Endothelial cell of umbilical vein (primary cell): ENCODE data around the gene ZFY. TPM values are rescaled to one million over a fixed set of nuclear protein-coding genes. Genes with fewer than 3 reads are reported as not detected.

Experiments
- BruUV-seq: library from RNA; stranded (reverse); fragments of 400-500 nt; replicated peaks from 2 replicates; lab custom pipeline; 2021; lab: Mats Ljungman, UMichigan
- CTCF ChIA-PET: fragments of 300-600, 350-600 bp; sonication (Branson Sonifier 250); formaldehyde crosslinking; loops from one replicate; lab custom pipeline; 2021; ENCODE audit warnings: antibody characterized with exemption, inconsistent platforms; lab: Charles Lee
- POLR2A ChIA-PET: fragments of 300-600, 350-600 bp; sonication (Branson Sonifier 250); formaldehyde crosslinking; loops from one replicate; lab custom pipeline; 2021; ENCODE audit warnings: antibody characterized with exemption, inconsistent platforms; lab: Charles Lee
- DNase-seq: peaks from one replicate; pipeline ENCODE4 v3.0.0-alpha.2; 2011; ENCODE audit warnings: low read depth, low spot score
- FAIRE-seq: peaks from 2 replicates; lab custom pipeline; 2011; peaks lifted over from hg19 to GRCh38; lab: Jason Lieb, UNC
- H2AFZ ChIP-seq: 2 replicates; pipeline ENCODE4 v1.6.0; 2012; ENCODE audit warnings: low read depth, low read length, control low read depth, inconsistent platforms
- H3K27ac ChIP-seq: 2 replicates; pipeline ENCODE4 v1.5.1; 2011; ENCODE audit warnings: low read depth, mild to moderate bottlenecking, control low read depth, low read length, moderate library complexity; ENCODE audit not compliant: insufficient read depth
- H3K27me3 ChIP-seq, 2 experiments: 2 replicates each; pipeline versions ENCODE4 v1.6.0 to v1.6.1; 2011; ENCODE audit warnings: low read length in 2 of 2, mixed read lengths in 1 of 2; ENCODE audit not compliant: control insufficient read depth in 2 of 2, insufficient read depth in 2 of 2
- H3K36me3 ChIP-seq, 2 experiments: 2 replicates in 1 of 2; 3 replicates in 1 of 2; pipeline ENCODE4 v1.5.1; 2011; ENCODE audit warnings: low read length in 2 of 2, mild to moderate bottlenecking in 1 of 2, moderate library complexity in 1 of 2; ENCODE audit not compliant: control insufficient read depth in 2 of 2, insufficient read depth in 2 of 2; ENCODE audit errors: extremely low read depth in 1 of 2
- H3K4me1 ChIP-seq: 3 replicates; pipeline ENCODE4 v1.5.1; 2011; ENCODE audit warnings: mild to moderate bottlenecking, low read length; ENCODE audit not compliant: control insufficient read depth, insufficient read depth; ENCODE audit errors: extremely low read depth
- H3K4me2 ChIP-seq: 2 replicates; pipeline ENCODE4 v1.6.1; 2011; ENCODE audit warnings: low read length, control low read depth, mixed read lengths; ENCODE audit not compliant: insufficient read depth
- H3K4me3 ChIP-seq, 3 experiments: fragments of 200-600 bp in 1 of 3; sonication (generic), shearing (Covaris generic) in 1 of 3; replicated peaks in 1 of 3; 2 replicates each; pipeline ENCODE4 v1.5.1; 2011 to 2016; ENCODE audit warnings: control low read depth in 3 of 3, low read length in 3 of 3, mild to moderate bottlenecking in 2 of 3, inconsistent platforms in 1 of 3, low read depth in 1 of 3, moderate library complexity in 1 of 3; ENCODE audit not compliant: insufficient read depth in 1 of 3
- H3K79me2 ChIP-seq: 2 replicates; pipeline ENCODE4 v1.6.0; 2012; ENCODE audit warnings: low read length, inconsistent platforms; ENCODE audit not compliant: control insufficient read depth, insufficient read depth
- H3K9ac ChIP-seq: replicated peaks from 2 replicates; pipeline ENCODE3; 2011; ENCODE audit warnings: low read length, control low read depth; ENCODE audit not compliant: insufficient read depth; ENCODE audit errors: extremely low read depth
- H3K9me1 ChIP-seq: replicated peaks from 3 replicates; pipeline ENCODE4 v1.6.0; 2011; ENCODE audit warnings: mild to moderate bottlenecking, low read length; ENCODE audit not compliant: control insufficient read depth, insufficient read depth; ENCODE audit errors: extremely low read depth
- H3K9me3 ChIP-seq: replicated peaks from 2 replicates; pipeline ENCODE4 v1.5.1; 2012; ENCODE audit warnings: low read length, inconsistent platforms; ENCODE audit not compliant: control insufficient read depth, insufficient read depth
- H4K20me1 ChIP-seq: replicated peaks from 2 replicates; pipeline ENCODE3; 2011; ENCODE audit warnings: mild to moderate bottlenecking, low read length; ENCODE audit not compliant: control insufficient read depth, insufficient read depth; ENCODE audit errors: extremely low read depth
- CTCF ChIP-seq, 2 donors: IDR thresholded peaks; 1 replicate in 1 of 2; 2 replicates in 1 of 2; pipeline ENCODE4 v1.5.1; 2011; ENCODE audit warnings: low read length in 2 of 2, mild to moderate bottlenecking in 2 of 2, moderate library complexity in 2 of 2, control low read depth in 1 of 2, inconsistent platforms in 1 of 2, low read depth in 1 of 2; ENCODE audit not compliant: insufficient read depth in 1 of 2; ENCODE audit errors: extremely low read depth in 1 of 2
- EZH2 ChIP-seq: IDR thresholded peaks from 2 replicates; pipeline ENCODE4 v1.6.1; 2012; ENCODE audit warnings: borderline replicate concordance, low read depth, mild to moderate bottlenecking, moderate library complexity, low read length, inconsistent platforms; ENCODE audit not compliant: severe bottlenecking
- FOS ChIP-seq: IDR thresholded peaks from 2 replicates; pipeline ENCODE4 v1.6.1; 2011; ENCODE audit warnings: mild to moderate bottlenecking, low read length, moderate library complexity, borderline replicate concordance; ENCODE audit not compliant: insufficient read depth
- GATA2 ChIP-seq: IDR thresholded peaks from 2 replicates; pipeline ENCODE4 v1.7.0; 2011; ENCODE audit warnings: low read depth, mild to moderate bottlenecking, moderate library complexity, mixed read lengths, low read length; ENCODE audit not compliant: insufficient read length, insufficient read depth
- JUN ChIP-seq: IDR thresholded peaks from 2 replicates; pipeline ENCODE4 v1.6.1; 2011; ENCODE audit warnings: borderline replicate concordance, low read depth; ENCODE audit not compliant: insufficient read length, insufficient read depth
- MYC ChIP-seq: IDR thresholded peaks from one replicate; pipeline ENCODE4 v1.6.1; 2011; ENCODE audit warnings: mild to moderate bottlenecking, low read depth, low read length
- POLR2A ChIP-seq: IDR thresholded peaks from 2 replicates; pipeline ENCODE4 v1.6.1; 2012; ENCODE audit warnings: low read depth, mild to moderate bottlenecking, control low read depth, low read length
- POLR2AphosphoS5 ChIP-seq: IDR thresholded peaks from 2 replicates; pipeline ENCODE4 v1.6.1; 2012; ENCODE audit warnings: low read depth, mild to moderate bottlenecking, control low read depth, low read length, moderate library complexity; ENCODE audit not compliant: insufficient read depth
- dilution Hi-C: fragments of 300-500 bp; cut with MboI; formaldehyde crosslinking; loops from one replicate; pipeline ENCODE4 v1.15.0; 2019; ENCODE audit warnings: low sequenced_read_pairs; ENCODE audit not compliant: extremely low pct_ligation_motif_present
- intact Hi-C: fragments of 100-400 bp; cut with micrococcal nuclease; formaldehyde crosslinking; loops from one replicate; pipeline ENCODE4 v1.10.0; 2022
- polyA plus RNA-seq, 4 experiments: library from polyadenylated mRNA; depleted of rRNA in 3 of 4; stranded (reverse) in 3 of 4; unstranded in 1 of 4; fragments of >200 nt; gene quantifications; 2 replicates each; pipeline versions ENCODE4 v1.2.1 to v1.2.3, GENCODE V29; 2011 to 2012; ENCODE audit warnings: missing spikeins in 1 of 4
- total RNA-seq: library from RNA; stranded (reverse); gene quantifications from 2 replicates; pipeline ENCODE4 v1.2.3, GENCODE V29; 2021
- TF ChIP-seq, protein P1 (sequence below): IDR thresholded peaks from 2 replicates; pipeline ENCODE4 v1.6.1; 2011; ENCODE audit not compliant: insufficient read depth, insufficient read length

Gene ZFY
- total and polyA plus RNA-seq, 2 donors (not counting 3 experiments of a cell fraction or from before 2014, with no cell fraction given): 3.1 to 10.8 TPM

DNA sequence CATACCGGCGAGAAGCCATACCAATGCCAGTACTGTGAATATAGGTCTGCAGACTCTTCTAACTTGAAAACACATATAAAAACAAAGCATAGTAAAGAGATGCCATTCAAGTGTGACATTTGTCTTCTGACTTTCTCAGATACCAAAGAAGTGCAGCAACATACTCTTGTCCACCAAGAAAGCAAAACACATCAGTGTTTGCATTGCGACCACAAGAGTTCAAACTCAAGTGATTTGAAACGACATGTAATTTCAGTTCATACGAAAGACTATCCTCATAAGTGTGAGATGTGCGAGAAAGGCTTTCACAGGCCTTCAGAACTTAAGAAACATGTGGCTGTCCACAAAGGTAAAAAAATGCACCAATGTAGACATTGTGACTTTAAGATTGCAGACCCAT lies 44.1 kb downstream of the ZFY start:
- no peak overlapping the region for H3K27ac ChIP-seq
- peaks cover 5 to 6% of the 10 kb centered on the region in 2 experiments for H3K36me3 ChIP-seq
- no peaks in the 10 kb centered on the region for H3K9me3 ChIP-seq
- H4K20me1 ChIP-seq: no peaks in the 10 kb centered on the region
- no TSS peak for BruUV-seq
- ChIA-PET POLR2A (no interaction called here), CTCF (no interaction called here)
- intact Hi-C loops (no loop called here), dilution Hi-C loops (no loop called here)
- no peak overlapping the region for H2AFZ ChIP-seq
- FAIRE-seq: no peak
- H3K27me3 ChIP-seq: no peaks in the 10 kb centered on the region
- DNase-seq: no peak
- H3K4me2 ChIP-seq: no peak overlapping the region
- H3K4me3 ChIP-seq: no peak overlapping the region
- no peak for TF ChIP-seq POLR2AphosphoS5
- no peak for TF ChIP-seq EZH2
- TF ChIP-seq FOS: no peak
- TF ChIP-seq MYC: no peak
- TF ChIP-seq, protein P1, sequence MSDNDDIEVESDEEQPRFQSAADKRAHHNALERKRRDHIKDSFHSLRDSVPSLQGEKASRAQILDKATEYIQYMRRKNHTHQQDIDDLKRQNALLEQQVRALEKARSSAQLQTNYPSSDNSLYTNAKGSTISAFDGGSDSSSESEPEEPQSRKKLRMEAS: no peak
- TF ChIP-seq POLR2A: no peak
- no peaks in the 10 kb centered on the region for H3K79me2 ChIP-seq
- H3K9me1 ChIP-seq: no peaks in the 10 kb centered on the region
- H3K4me1 ChIP-seq: no peaks in the 10 kb centered on the region
- H3K9ac ChIP-seq: no peak overlapping the region

DNA sequence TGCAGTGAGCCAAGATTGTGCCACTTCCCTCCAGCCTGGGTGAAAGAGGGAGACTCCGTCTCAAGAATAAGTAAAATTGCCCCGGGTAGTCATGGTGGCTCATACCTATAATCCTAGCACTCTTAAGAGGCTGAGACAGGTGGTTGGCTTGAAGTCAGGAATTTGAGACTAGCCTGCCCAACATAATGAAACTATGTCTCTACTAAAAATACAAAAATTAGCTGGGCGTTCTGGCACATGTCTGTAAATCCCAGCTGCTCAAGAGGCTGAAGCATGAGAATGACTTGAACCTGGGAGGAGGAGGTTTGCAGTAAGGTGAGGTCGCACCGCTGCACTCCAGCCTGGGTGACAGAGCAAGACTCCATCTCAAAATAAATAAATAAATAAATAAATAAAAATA lies 49.3 kb downstream of the ZFY start:
- no peaks in the 10 kb centered on the region for H3K79me2 ChIP-seq
- dilution Hi-C loops: no loop called here
- peaks cover 2 to 3% of the 10 kb centered on the region in 2 experiments for H3K36me3 ChIP-seq
- BruUV-seq: no TSS peak
- H3K4me2 ChIP-seq: no peak overlapping the region
- no peaks in the 10 kb centered on the region for H3K9me3 ChIP-seq
- H3K9me1 ChIP-seq: no peaks in the 10 kb centered on the region
- no peak overlapping the region for H3K4me3 ChIP-seq
- ChIA-PET CTCF (no interaction called here), POLR2A (no interaction called here)
- no peaks in the 10 kb centered on the region for H3K4me1 ChIP-seq
- DNase-seq (no peak), FAIRE-seq (no peak)
- intact Hi-C loops: no loop called here
- H3K27me3 ChIP-seq: no peaks in the 10 kb centered on the region
- no peaks in the 10 kb centered on the region for H4K20me1 ChIP-seq
- H3K27ac ChIP-seq: no peak overlapping the region
- no peak overlapping the region for H3K9ac ChIP-seq
- H2AFZ ChIP-seq: no peak overlapping the region
- no peak for TF ChIP-seq MYC
- no peak for TF ChIP-seq CTCF (IDR thresholded peaks at IDR 0.05; ENCODE audit: extremely low read depth in 1 of 2, insufficient read depth in 1 of 2, low read depth in 1 of 2, low read length in 2 of 2)
- TF ChIP-seq EZH2: no peak
- no peak for TF ChIP-seq JUN
- no peak for TF ChIP-seq POLR2A
- TF ChIP-seq FOS: no peak
- TF ChIP-seq GATA2: no peak
- TF ChIP-seq, protein P1: no peak
- TF ChIP-seq POLR2AphosphoS5: no peak
